Measurements from ENCODE around the gene KSR2. TPM values are rescaled to one million over a fixed set of nuclear protein-coding genes. Genes with fewer than 3 reads are reported as not detected.
"Not testable (repeated sequence)": the region's sequence is repeated elsewhere in the genome, so short reads cannot be mapped to it uniquely, and the experiment has no call there.

KSR2 gene
- total and polyA plus RNA-seq, 4 donors, result 0.09 to 1.8 (median 0.37) TPM

- Histone ChIP-seq H3K9me3 (ENCODE audit: control insufficient read depth in 4 of 4, insufficient read depth in 3 of 4, low read length in 3 of 4) (peaks cover 0 to 5% (median 3%) of the 10 kb centered on the region in 4 donors), H3K9ac (ENCODE audit: insufficient read depth in 1 of 2, low read length in 2 of 2) (no peak overlapping the region), H3K27ac (ENCODE audit: low read depth in 1 of 2, low read length in 1 of 2) (no peak overlapping the region), H3K36me3 (ENCODE audit: control insufficient read depth in 4 of 4, insufficient read depth in 4 of 4, low read length in 4 of 4) (no peaks in the 10 kb centered on the region), H3K27me3 (ENCODE audit: control insufficient read depth in 3 of 3, insufficient read depth in 3 of 3, low read length in 2 of 3) (no peaks in the 10 kb centered on the region), H3K4me3 (no peak overlapping the region), H3K4me1 (ENCODE audit: control insufficient read depth in 5 of 5, insufficient read depth in 5 of 5, low read length in 5 of 5) (no peaks in the 10 kb centered on the region)
- no peak for TF ChIP-seq CTCF (IDR thresholded peaks at IDR 0.05; ENCODE audit: control extremely low read depth, extremely low read depth)
- no peak for ATAC-seq (ENCODE audit: insufficient read depth, low FRiP score)
- 80 to 88% methylated on average over 6 of the region's 6 CpGs for WGBS, 2 donors
- DNase-seq, result no peak
Observed at GRCh38 chr12:117640511-117640910, 328.3 kb downstream of the KSR2 start.

- DNase-seq (no peak), ATAC-seq (ENCODE audit: insufficient read depth, low FRiP score) (no peak)
- peaks cover 0 to 9% (median 0%) of the 10 kb centered on the region in 4 donors for H3K9me3 ChIP-seq (ENCODE audit: control insufficient read depth in 4 of 4, insufficient read depth in 3 of 4, low read length in 3 of 4)
- TF ChIP-seq CTCF (IDR thresholded peaks at IDR 0.05; ENCODE audit: control extremely low read depth, extremely low read depth), result no peak
- H3K27me3 ChIP-seq (ENCODE audit: control insufficient read depth in 3 of 3, insufficient read depth in 3 of 3, low read length in 2 of 3), result no peaks in the 10 kb centered on the region
- no peaks in the 10 kb centered on the region for H3K4me1 ChIP-seq (ENCODE audit: control insufficient read depth in 5 of 5, insufficient read depth in 5 of 5, low read length in 5 of 5)
- H3K27ac ChIP-seq (ENCODE audit: low read depth in 1 of 2, low read length in 1 of 2), result no peak overlapping the region
- 18 to 53% methylated on average over 2 of the region's 2 CpGs for WGBS, 2 donors
- H3K9ac ChIP-seq (ENCODE audit: insufficient read depth in 1 of 2, low read length in 2 of 2), result no peak overlapping the region
- H3K36me3 ChIP-seq (ENCODE audit: control insufficient read depth in 4 of 4, insufficient read depth in 4 of 4, low read length in 4 of 4), result no peaks in the 10 kb centered on the region
- H3K4me3 ChIP-seq, result no peak overlapping the region
Observed at GRCh38 chr12:117629454-117629853, 339.3 kb downstream of the KSR2 start.

- DNase-seq; H3K36me3 ChIP-seq (ENCODE audit: control insufficient read depth in 4 of 4, insufficient read depth in 4 of 4, low read length in 4 of 4); H3K4me1 ChIP-seq (ENCODE audit: control insufficient read depth in 5 of 5, insufficient read depth in 5 of 5, low read length in 5 of 5); H3K9me3 ChIP-seq (ENCODE audit: control insufficient read depth in 4 of 4, insufficient read depth in 3 of 4, low read length in 3 of 4); H3K9ac ChIP-seq (ENCODE audit: insufficient read depth in 1 of 2, low read length in 2 of 2); ATAC-seq (ENCODE audit: insufficient read depth, low FRiP score); H3K4me3 ChIP-seq; H3K27ac ChIP-seq (ENCODE audit: low read depth in 1 of 2, low read length in 1 of 2); H3K27me3 ChIP-seq (ENCODE audit: control insufficient read depth in 3 of 3, insufficient read depth in 3 of 3, low read length in 2 of 3): not testable (repeated sequence)
- WGBS, 2 donors, result 67 to 73% methylated on average over 7 of the region's 7 CpGs
Observed at GRCh38 chr12:117628711-117629110, 340.1 kb downstream of the KSR2 start.

GRCh38 chr12:117622741-117623140 is 346.0 kb downstream of the KSR2 start:
- Histone ChIP-seq H3K9ac (ENCODE audit: insufficient read depth in 1 of 2, low read length in 2 of 2) (no peak overlapping the region), H3K27ac (ENCODE audit: low read depth in 1 of 2, low read length in 1 of 2) (no peak overlapping the region), H3K36me3 (ENCODE audit: control insufficient read depth in 4 of 4, insufficient read depth in 4 of 4, low read length in 4 of 4) (no peaks in the 10 kb centered on the region), H3K4me1 (ENCODE audit: control insufficient read depth in 5 of 5, insufficient read depth in 5 of 5, low read length in 5 of 5) (no peaks in the 10 kb centered on the region), H3K4me3 (no peak overlapping the region), H3K27me3 (ENCODE audit: control insufficient read depth in 3 of 3, insufficient read depth in 3 of 3, low read length in 2 of 3) (no peaks in the 10 kb centered on the region), H3K9me3 (ENCODE audit: control insufficient read depth in 4 of 4, insufficient read depth in 3 of 4, low read length in 3 of 4) (no peaks in the 10 kb centered on the region)
- 89 to 90% methylated on average over 1 of the region's 1 CpG for WGBS, 2 donors
- no peak for DNase-seq
- no peak for TF ChIP-seq CTCF (IDR thresholded peaks at IDR 0.05; ENCODE audit: control extremely low read depth, extremely low read depth)
- no peak for ATAC-seq (ENCODE audit: insufficient read depth, low FRiP score)
